HCT116 (cell line): ENCODE measurements around the gene GCN1. TPM values are rescaled to one million over a fixed set of nuclear protein-coding genes. Genes with fewer than 3 reads are reported as not detected.

ENCODE experiments used
- ATAC-seq: fragments of 200-7000 bp; cut with Tn5 transposase; 2 replicates; pipeline ENCODE4 v1.9.1; 2020; ENCODE audit warnings: mild to moderate bottlenecking, moderate library complexity
- BruUV-seq: library from RNA; stranded (reverse); fragments of 400-500 nt; replicated peaks from 2 replicates; lab custom pipeline; 2021; lab: Mats Ljungman, UMichigan
- CTCF ChIA-PET: fragments of 300-600 bp; sonication (Branson Sonifier 250); formaldehyde crosslinking; loops from one replicate; lab custom pipeline; 2021; ENCODE audit warnings: antibody characterized with exemption; lab: Charles Lee
- POLR2A ChIA-PET: fragments of 300-600, 350-600 bp; sonication (Branson Sonifier 250); formaldehyde crosslinking; loops from one replicate; lab custom pipeline; 2021; ENCODE audit warnings: antibody characterized with exemption; lab: Charles Lee
- RAD21 ChIA-PET, 2 experiments: fragments of 300-600 bp; sonication (Branson Sonifier 250); formaldehyde crosslinking; loops; one replicate each; lab custom pipeline; 2023; ENCODE audit warnings: low total read pairs in 2 of 2; ENCODE audit not compliant: uncharacterized antibody in 2 of 2, unreplicated experiment in 2 of 2, low non-redundant PET in 1 of 2; lab: Charles Lee
- DNase-seq: peaks from one replicate; pipeline ENCODE4 v3.0.0-alpha.2; 2010; ENCODE audit warnings: low read depth, low spot score
- H2AFZ ChIP-seq: fragments of 200-600 bp; shearing (Covaris generic), sonication (generic); 2 replicates; pipeline ENCODE4 v1.6.1; 2017; ENCODE audit warnings: low read depth, mixed run types, mixed read lengths, antibody characterized with exemption, low read length; ENCODE audit not compliant: poor library complexity, severe bottlenecking
- H3K27ac ChIP-seq: 2 replicates; pipeline ENCODE4 v1.5.1; 2012; ENCODE audit warnings: low read depth, low read length
- H3K27me3 ChIP-seq: fragments of 200-600 bp; sonication (generic); 2 replicates; pipeline ENCODE4 v1.6.1; 2016; ENCODE audit warnings: mixed run types, low read length, mixed read lengths; ENCODE audit not compliant: insufficient read depth
- H3K36me3 ChIP-seq, 2 experiments: fragments of 200-500 bp in 1 of 2; fragments of 200-600 bp in 1 of 2; sonication (Bioruptor generic) in 1 of 2; sonication (generic) in 1 of 2; 2 replicates each; pipeline versions ENCODE4 v1.5.1 to v1.6.1; 2014 to 2016; ENCODE audit warnings: low read length in 2 of 2, inconsistent platforms in 1 of 2, mixed read lengths in 1 of 2, mixed run types in 1 of 2; ENCODE audit not compliant: insufficient read depth in 2 of 2, control insufficient read depth in 1 of 2
- H3K4me1 ChIP-seq, 2 experiments: fragments of 200-600 bp in 1 of 2; sonication (generic) in 1 of 2; 2 replicates each; pipeline versions ENCODE4 v1.5.1 to v1.6.1; 2012 to 2017; ENCODE audit warnings: low read length in 2 of 2, inconsistent platforms in 1 of 2, mild to moderate bottlenecking in 1 of 2, mixed read lengths in 1 of 2, mixed run types in 1 of 2, moderate library complexity in 1 of 2; ENCODE audit not compliant: insufficient read depth in 2 of 2, control insufficient read depth in 1 of 2
- H3K4me2 ChIP-seq: fragments of 200-600 bp; sonication (generic); 2 replicates; pipeline ENCODE4 v1.6.1; 2017; ENCODE audit warnings: mixed run types, low read length, mixed read lengths
- H3K4me3 ChIP-seq, 2 experiments: fragments of 200-600 bp in 1 of 2; sonication (generic) in 1 of 2; replicated peaks in 1 of 2; 2 replicates each; pipeline ENCODE4 v1.5.1; 2011 to 2016; ENCODE audit warnings: low read length in 2 of 2, control low read depth in 1 of 2, low read depth in 1 of 2, mild to moderate bottlenecking in 1 of 2, mixed read lengths in 1 of 2, mixed run types in 1 of 2
- H3K79me2 ChIP-seq: fragments of 200-600 bp; sonication (generic); 2 replicates; pipeline ENCODE4 v1.6.1; 2017; ENCODE audit warnings: mild to moderate bottlenecking, mixed run types, low read length, moderate library complexity, mixed read lengths; ENCODE audit not compliant: insufficient read depth
- H3K9ac ChIP-seq: fragments of 200-600 bp; sonication (generic); 2 replicates; pipeline ENCODE4 v1.6.1; 2016; ENCODE audit warnings: low read length, mixed read lengths
- H3K9me2 ChIP-seq: fragments of 200-600 bp; sonication (generic), shearing (Covaris generic); 2 replicates; pipeline ENCODE4 v1.6.1; 2017; ENCODE audit warnings: mixed run types, mild to moderate bottlenecking, moderate library complexity; ENCODE audit not compliant: insufficient read depth
- H3K9me3 ChIP-seq, 2 experiments: fragments of 200-500 bp in 1 of 2; fragments of 200-600 bp in 1 of 2; sonication (Bioruptor generic) in 1 of 2; sonication (generic) in 1 of 2; 2 replicates each; pipeline ENCODE4 v1.6.1; 2014 to 2017; ENCODE audit warnings: low read length in 2 of 2, mixed read lengths in 2 of 2, inconsistent platforms in 1 of 2, low read depth in 1 of 2, mild to moderate bottlenecking in 1 of 2, mixed run types in 1 of 2, moderate library complexity in 1 of 2; ENCODE audit not compliant: control insufficient read depth in 1 of 2, insufficient read depth in 1 of 2
- H4K20me1 ChIP-seq: fragments of 200-600 bp; sonication (generic), shearing (Covaris generic); 2 replicates; pipeline ENCODE4 v1.6.1; 2017; ENCODE audit warnings: mixed run types, mild to moderate bottlenecking, moderate library complexity; ENCODE audit not compliant: insufficient read depth
- CBX3 ChIP-seq: IDR thresholded peaks from 2 replicates; pipeline ENCODE4 v1.6.1; 2012; ENCODE audit warnings: low read depth
- CEBPB ChIP-seq: IDR thresholded peaks from 2 replicates; pipeline ENCODE4 v1.6.1; 2012; ENCODE audit warnings: low read depth
- EGR1 ChIP-seq: IDR thresholded peaks from 2 replicates; pipeline ENCODE4 v1.6.1; 2012; ENCODE audit warnings: low read depth
- ELF1 ChIP-seq: IDR thresholded peaks from 2 replicates; pipeline ENCODE4 v1.6.1; 2012; ENCODE audit warnings: low read depth, borderline replicate concordance
- EZH2 ChIP-seq: fragments of 200-600 bp; sonication (generic); IDR thresholded peaks from 2 replicates; pipeline ENCODE4 v1.6.1; 2017; ENCODE audit warnings: antibody characterized with exemption, mixed run types
- EZH2phosphoT487 ChIP-seq: fragments of 200-600 bp; IDR thresholded peaks from 2 replicates; pipeline ENCODE4 v1.6.1; 2018; ENCODE audit warnings: antibody characterized with exemption, borderline replicate concordance
- FOSL1 ChIP-seq: IDR thresholded peaks from 2 replicates; pipeline ENCODE4 v1.6.1; 2012; ENCODE audit warnings: low read depth
- MAX ChIP-seq: IDR thresholded peaks from 2 replicates; pipeline ENCODE4 v1.6.1; 2012
- POLR2A ChIP-seq: IDR thresholded peaks from 2 replicates; pipeline ENCODE4 v1.7.0; 2011; ENCODE audit warnings: borderline replicate concordance; ENCODE audit not compliant: insufficient read depth, insufficient read length; ENCODE audit errors: extremely low read depth
- POLR2AphosphoS5 ChIP-seq: IDR thresholded peaks from 2 replicates; pipeline ENCODE4 v1.6.1; 2011; ENCODE audit warnings: mild to moderate bottlenecking, low read depth, low read length, moderate library complexity
- RAD21 ChIP-seq: IDR thresholded peaks from 2 replicates; pipeline ENCODE4 v1.6.1; 2012; ENCODE audit warnings: low read depth, mild to moderate bottlenecking
- REST ChIP-seq: IDR thresholded peaks from 2 replicates; pipeline ENCODE4 v1.6.1; 2012; ENCODE audit warnings: low read depth
- SP1 ChIP-seq: IDR thresholded peaks from 2 replicates; pipeline ENCODE4 v1.6.1; 2012; ENCODE audit warnings: low read depth
- SRF ChIP-seq: IDR thresholded peaks from 2 replicates; pipeline ENCODE4 v1.6.1; 2012; ENCODE audit warnings: low read depth
- TCF7L2 ChIP-seq: IDR thresholded peaks from 2 replicates; pipeline ENCODE4 v1.7.0; 2011; ENCODE audit warnings: borderline replicate concordance, inconsistent platforms; ENCODE audit not compliant: insufficient read depth, insufficient read length; ENCODE audit errors: extremely low read depth
- YY1 ChIP-seq: IDR thresholded peaks from 2 replicates; pipeline ENCODE4 v1.6.1; 2011; ENCODE audit warnings: low read length, low read depth, moderate library complexity, mild to moderate bottlenecking; ENCODE audit not compliant: insufficient replicate concordance; ENCODE audit errors: extremely low read depth
- ZFX ChIP-seq: fragments of 450-650 bp; IDR thresholded peaks from 2 replicates; pipeline ENCODE4 v1.6.1; 2017
- ZNF274 ChIP-seq: fragments of 200-500 bp; sonication (Bioruptor generic); IDR thresholded peaks from 2 replicates; pipeline ENCODE4 v1.6.1; 2014; ENCODE audit warnings: mild to moderate bottlenecking, low read depth, low read length, inconsistent platforms
- intact Hi-C: fragments of 100-400 bp; cut with micrococcal nuclease; formaldehyde crosslinking; loops from 2 replicates; pipeline ENCODE4 v1.10.0; 2022
- total RNA-seq: library from RNA; stranded (reverse); gene quantifications from one replicate; pipeline ENCODE4 v1.2.1, GENCODE V29; 2021; ENCODE audit not compliant: unreplicated experiment
- TF ChIP-seq, protein P1 (sequence below): IDR thresholded peaks from 2 replicates; pipeline ENCODE4 v1.6.1; 2011; ENCODE audit warnings: mild to moderate bottlenecking, low read length, moderate library complexity; ENCODE audit not compliant: insufficient replicate concordance; ENCODE audit errors: extremely low read depth
- TF ChIP-seq, protein P2 (sequence below): IDR thresholded peaks from 2 replicates; pipeline ENCODE4 v1.6.1; 2012

Gene GCN1
- total RNA-seq, 1 experiment from 2014 or later, result 184 TPM

DNA sequence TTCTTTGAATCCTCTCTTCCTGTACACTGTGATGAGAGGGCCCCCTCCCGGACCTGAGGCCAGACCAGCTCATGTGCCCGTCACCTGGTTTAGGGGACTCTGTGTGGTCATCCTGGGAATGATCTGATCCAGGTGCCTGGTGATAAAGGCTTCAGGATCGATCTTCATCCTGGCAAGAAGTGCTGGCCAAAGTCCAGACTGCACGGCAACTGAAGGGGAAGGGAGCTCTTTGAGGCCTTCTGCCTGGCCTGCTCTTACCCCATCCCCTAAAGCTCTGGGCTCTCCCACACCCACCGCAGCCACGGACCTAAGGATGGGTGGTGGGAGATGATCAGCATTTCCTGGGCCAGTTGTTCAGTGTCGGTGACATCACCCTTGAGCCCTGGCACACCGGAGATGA is 31.8 kb downstream of the GCN1 start:
- ChIA-PET POLR2A (no interaction called here), RAD21 (no interaction called here), CTCF (no interaction called here)
- Histone ChIP-seq H3K4me1 (no peaks in the 10 kb centered on the region), H3K79me2 (peaks cover 12% of the 10 kb centered on the region), H2AFZ (no peak overlapping the region), H3K4me3 (no peak overlapping the region), H3K27ac (no peak overlapping the region), H3K4me2 (no peak overlapping the region), H3K9me3 (no peaks in the 10 kb centered on the region), H3K27me3 (no peaks in the 10 kb centered on the region), H3K9ac (no peak overlapping the region), H3K9me2 (no peaks in the 10 kb centered on the region), H3K36me3 (peaks cover 60 to 71% of the 10 kb centered on the region in 2 experiments; a peak in 3 of 4 replicates), H4K20me1 (no peaks in the 10 kb centered on the region)
- intact Hi-C loops, result no loop called here
- no peak for DNase-seq
- TF ChIP-seq RAD21 (no peak), CBX3 (no peak), MAX (no peak), EZH2 (no peak), ELF1 (no peak), YY1 (no peak), SRF (no peak), POLR2A (no peak), POLR2AphosphoS5 (no peak), CEBPB (no peak), FOSL1 (no peak), EGR1 (no peak), ZFX (no peak), SP1 (no peak), TCF7L2 (no peak), EZH2phosphoT487 (no peak), REST (no peak), ZNF274 (no peak)
- TF ChIP-seq, protein P1, sequence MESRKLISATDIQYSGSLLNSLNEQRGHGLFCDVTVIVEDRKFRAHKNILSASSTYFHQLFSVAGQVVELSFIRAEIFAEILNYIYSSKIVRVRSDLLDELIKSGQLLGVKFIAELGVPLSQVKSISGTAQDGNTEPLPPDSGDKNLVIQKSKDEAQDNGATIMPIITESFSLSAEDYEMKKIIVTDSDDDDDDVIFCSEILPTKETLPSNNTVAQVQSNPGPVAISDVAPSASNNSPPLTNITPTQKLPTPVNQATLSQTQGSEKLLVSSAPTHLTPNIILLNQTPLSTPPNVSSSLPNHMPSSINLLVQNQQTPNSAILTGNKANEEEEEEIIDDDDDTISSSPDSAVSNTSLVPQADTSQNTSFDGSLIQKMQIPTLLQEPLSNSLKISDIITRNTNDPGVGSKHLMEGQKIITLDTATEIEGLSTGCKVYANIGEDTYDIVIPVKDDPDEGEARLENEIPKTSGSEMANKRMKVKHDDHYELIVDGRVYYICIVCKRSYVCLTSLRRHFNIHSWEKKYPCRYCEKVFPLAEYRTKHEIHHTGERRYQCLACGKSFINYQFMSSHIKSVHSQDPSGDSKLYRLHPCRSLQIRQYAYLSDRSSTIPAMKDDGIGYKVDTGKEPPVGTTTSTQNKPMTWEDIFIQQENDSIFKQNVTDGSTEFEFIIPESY, result no peak
- TF ChIP-seq, protein P2, sequence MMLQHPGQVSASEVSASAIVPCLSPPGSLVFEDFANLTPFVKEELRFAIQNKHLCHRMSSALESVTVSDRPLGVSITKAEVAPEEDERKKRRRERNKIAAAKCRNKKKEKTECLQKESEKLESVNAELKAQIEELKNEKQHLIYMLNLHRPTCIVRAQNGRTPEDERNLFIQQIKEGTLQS, result no peak
- BruUV-seq, result no TSS peak
- ATAC-seq, result no peak
